Neural crest cell (in vitro differentiated cells): ENCODE measurements around the gene MICB. TPM values are rescaled to one million over a fixed set of nuclear protein-coding genes. Genes with fewer than 3 reads are reported as not detected.
"Not testable (repeated sequence)": the region's sequence is repeated elsewhere in the genome, so short reads cannot be mapped to it uniquely, and the experiment has no call there.

Experiments used
- DNase-seq: peaks from one replicate; pipeline ENCODE4 v3.0.0; 2021; ENCODE audit warnings: low read depth, mixed read lengths, low spot score
- H3K27ac Mint-ChIP-seq: one replicate; pipeline ENCODE4 v1.8.0; 2021; ENCODE audit warnings: mild to moderate bottlenecking, mixed read lengths; ENCODE audit not compliant: unreplicated experiment
- H3K27me3 Mint-ChIP-seq: 2 replicates; pipeline ENCODE4 v1.8.0; 2021; ENCODE audit warnings: low read depth, mild to moderate bottlenecking, mixed read lengths
- H3K36me3 Mint-ChIP-seq: 2 replicates; pipeline ENCODE4 v1.8.0; 2021; ENCODE audit warnings: low read depth, mild to moderate bottlenecking, mixed read lengths
- H3K4me1 Mint-ChIP-seq: 2 replicates; pipeline ENCODE4 v1.8.0; 2021; ENCODE audit warnings: mixed read lengths
- H3K4me3 Mint-ChIP-seq: one replicate; pipeline ENCODE4 v1.8.0; 2021; ENCODE audit warnings: mild to moderate bottlenecking, mixed read lengths
- H3K9me3 Mint-ChIP-seq: 2 replicates; pipeline ENCODE4 v1.8.0; 2021; ENCODE audit warnings: mixed read lengths
- CTCF ChIP-seq: fragments of 200-600 bp; sonication (generic); conservative IDR thresholded peaks from 2 replicates; pipeline ENCODE4 v1.5.0; 2021; ENCODE audit warnings: antibody characterized with exemption, mild to moderate bottlenecking
- total RNA-seq: library from RNA; stranded (reverse); gene quantifications from 2 replicates; pipeline ENCODE4 v1.2.1, GENCODE V29; 2021

The MICB gene
- total RNA-seq, 1 donor from 2014 or later: 0.61 TPM

DNA sequence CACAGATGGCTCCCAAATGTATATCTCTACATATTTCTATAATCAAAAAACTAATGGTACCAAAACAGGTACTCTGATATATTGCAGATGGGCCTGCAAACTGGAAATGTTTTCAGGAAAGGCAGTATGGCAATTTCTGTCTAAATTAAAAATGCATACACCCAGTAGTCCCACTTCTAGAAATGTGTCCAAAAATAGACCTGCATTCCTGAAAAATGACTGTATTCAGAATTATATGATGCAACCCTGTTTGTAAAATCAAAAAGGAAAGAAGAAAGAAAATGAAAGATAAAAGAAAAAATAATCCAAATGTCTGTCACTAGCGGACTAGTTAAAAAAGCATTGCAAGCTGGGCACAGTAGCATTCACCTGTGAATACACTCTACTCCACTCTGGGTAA is 12.9 kb upstream of the MICB start:
- Mint-ChIP-seq H3K27me3 (peaks cover 33% of the 10 kb centered on the region), H3K9me3 (no peaks in the 10 kb centered on the region)

GRCh38 chr6:31486065-31486837 is 11.7 kb upstream of the MICB start:
- not testable (repeated sequence) for H3K27ac Mint-ChIP-seq, H3K4me3 Mint-ChIP-seq, DNase-seq, H3K9me3 Mint-ChIP-seq, H3K36me3 Mint-ChIP-seq, H3K4me1 Mint-ChIP-seq
- H3K27me3 Mint-ChIP-seq: peaks cover 35% of the 10 kb centered on the region

More for the DNA sequence above, 12.9 kb upstream of the MICB start:
- no peak for TF ChIP-seq CTCF
- Mint-ChIP-seq H3K27ac (no peak overlapping the region), H3K4me1 (no peaks in the 10 kb centered on the region), H3K4me3 (no peak overlapping the region), H3K36me3 (no peaks in the 10 kb centered on the region)
- no peak for DNase-seq

DNA sequence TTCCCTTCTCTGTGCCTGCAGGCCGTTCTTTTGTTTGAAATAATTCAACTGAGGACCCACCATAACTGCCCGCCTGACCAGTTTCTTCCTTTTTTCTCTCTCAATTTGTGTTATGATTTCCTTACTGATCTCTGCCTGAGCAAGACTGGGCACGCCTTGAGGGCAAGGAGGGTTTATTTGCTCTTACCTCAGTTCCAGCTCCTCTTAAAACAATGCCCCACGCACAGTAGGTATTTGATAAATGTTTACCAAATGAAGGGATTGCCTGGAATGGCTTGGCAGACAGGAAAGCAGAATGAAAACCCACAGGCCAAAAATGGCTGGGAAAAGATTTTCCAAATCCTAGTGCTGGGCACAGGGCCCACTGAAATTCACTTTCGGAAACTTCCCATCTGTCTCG is 10.3 kb upstream of the MICB start:
- peaks cover 41% of the 10 kb centered on the region for H3K27me3 Mint-ChIP-seq
- not testable (repeated sequence) for H3K4me3 Mint-ChIP-seq, H3K9me3 Mint-ChIP-seq, H3K4me1 Mint-ChIP-seq, H3K36me3 Mint-ChIP-seq, H3K27ac Mint-ChIP-seq, DNase-seq

DNA sequence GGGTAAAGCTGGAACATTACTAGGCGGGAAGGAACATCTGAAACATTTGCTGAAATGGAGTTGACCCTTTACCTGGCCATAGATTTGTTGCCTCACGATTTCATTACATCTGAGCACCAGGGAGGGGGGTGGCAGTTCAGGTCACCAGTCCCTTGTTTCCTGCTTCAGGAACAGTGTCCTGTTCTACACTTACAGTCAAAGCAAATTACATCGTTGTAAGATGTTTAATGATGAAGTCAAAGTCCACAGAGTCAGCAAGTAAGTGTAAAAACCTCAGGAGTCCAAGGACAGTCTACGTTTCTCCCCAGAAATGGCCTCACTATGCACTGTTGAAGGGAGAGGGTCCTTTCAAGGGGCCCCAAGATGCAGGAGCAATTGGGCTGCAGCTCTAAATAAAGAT is 8.9 kb upstream of the MICB start:
- no peaks in the 10 kb centered on the region for H3K9me3 Mint-ChIP-seq
- no peak for TF ChIP-seq CTCF
- peaks cover 49% of the 10 kb centered on the region for H3K27me3 Mint-ChIP-seq
- peaks cover 4% of the 10 kb centered on the region for H3K4me1 Mint-ChIP-seq
- H3K27ac Mint-ChIP-seq: no peak overlapping the region
- no peak for DNase-seq
- no peaks in the 10 kb centered on the region for H3K36me3 Mint-ChIP-seq
- no peak overlapping the region for H3K4me3 Mint-ChIP-seq

- Mint-ChIP-seq H3K27ac (no peak overlapping the region), H3K27me3 (peaks cover 61% of the 10 kb centered on the region), H3K36me3 (no peaks in the 10 kb centered on the region), H3K4me1 (peaks cover 4% of the 10 kb centered on the region), H3K4me3 (no peak overlapping the region), H3K9me3 (no peaks in the 10 kb centered on the region)
- no peak for DNase-seq
- no peak for TF ChIP-seq CTCF
Observed at GRCh38 chr6:31490115-31490873, 7.7 kb upstream of the MICB start.

DNA sequence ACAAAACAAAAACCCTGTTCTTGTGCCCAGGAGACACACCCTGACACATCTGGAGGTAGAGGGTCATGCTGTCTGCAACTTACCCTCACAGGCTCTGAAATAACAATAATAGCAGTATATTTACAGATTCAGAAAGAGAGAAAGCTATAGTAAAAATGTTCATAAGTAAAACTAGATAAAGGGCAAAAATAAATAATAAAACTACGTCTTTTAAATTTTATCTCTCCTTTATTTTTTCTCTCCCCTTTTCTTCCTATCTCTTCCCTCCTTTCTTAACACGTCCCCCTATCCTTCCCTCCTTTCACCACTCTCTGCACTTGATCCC is 4.4 kb upstream of the MICB start:
- H3K36me3 Mint-ChIP-seq, DNase-seq, H3K27ac Mint-ChIP-seq, H3K9me3 Mint-ChIP-seq: not testable (repeated sequence)
- Mint-ChIP-seq H3K27me3 (peaks cover 91% of the 10 kb centered on the region), H3K4me1 (peaks cover 17% of the 10 kb centered on the region), H3K4me3 (peak overlapping the region; percentile 2)
